HG02678 (cell line): ENCODE measurements around the gene PDS5A.
"Not testable (repeated sequence)": the region's sequence is repeated elsewhere in the genome, so short reads cannot be mapped to it uniquely, and the experiment has no call there.

Experiments used
- ATAC-seq: cut with Tn5 transposase; IDR thresholded peaks from one replicate; pipeline ENCODE4 v1.9.1; 2021; ENCODE audit warnings: mild to moderate bottlenecking, moderate library complexity; ENCODE audit not compliant: unreplicated experiment

PDS5A gene

GRCh38 chr4:39905019-39905418 is 72.7 kb downstream of the PDS5A start:
- ATAC-seq, result not testable (repeated sequence)

DNA sequence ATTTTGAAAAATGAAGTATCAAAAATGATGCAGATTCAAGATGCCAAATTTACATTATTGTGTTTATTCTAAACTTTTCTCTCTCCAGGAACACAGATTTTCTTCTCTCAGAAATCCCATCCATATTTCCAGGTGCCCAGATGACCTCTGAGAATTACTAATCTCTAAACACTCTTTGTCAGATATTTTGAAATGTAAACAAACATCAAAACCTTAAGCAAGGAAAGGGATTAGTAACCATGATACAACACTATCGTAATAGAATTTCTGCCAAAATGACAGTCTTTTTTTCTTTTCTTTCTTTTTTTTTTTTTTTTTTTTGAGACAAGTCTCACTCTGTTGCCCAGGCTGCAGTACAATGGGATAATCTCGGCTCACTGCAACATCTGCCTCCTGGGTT is 76.7 kb downstream of the PDS5A start:
- no peak for ATAC-seq

DNA sequence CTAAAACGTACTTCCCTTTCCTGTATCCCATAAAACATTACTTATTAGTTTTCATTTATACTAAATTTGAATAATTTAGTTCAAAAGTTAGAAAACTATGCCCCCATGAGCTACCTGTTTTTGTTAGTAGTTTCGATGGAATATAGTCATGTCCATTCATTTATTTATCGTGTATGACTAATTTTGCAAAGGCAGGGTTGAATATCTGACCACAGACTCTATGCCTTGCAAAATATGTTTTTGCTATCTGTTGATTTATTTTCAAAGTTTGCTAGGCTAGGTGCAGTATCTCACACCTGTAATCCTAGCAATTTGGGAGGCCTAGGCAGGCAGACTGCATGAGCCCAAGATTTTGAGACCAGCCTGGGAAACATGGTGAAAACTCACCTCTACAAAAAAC is 78.4 kb downstream of the PDS5A start:
- ATAC-seq, result no peak

DNA sequence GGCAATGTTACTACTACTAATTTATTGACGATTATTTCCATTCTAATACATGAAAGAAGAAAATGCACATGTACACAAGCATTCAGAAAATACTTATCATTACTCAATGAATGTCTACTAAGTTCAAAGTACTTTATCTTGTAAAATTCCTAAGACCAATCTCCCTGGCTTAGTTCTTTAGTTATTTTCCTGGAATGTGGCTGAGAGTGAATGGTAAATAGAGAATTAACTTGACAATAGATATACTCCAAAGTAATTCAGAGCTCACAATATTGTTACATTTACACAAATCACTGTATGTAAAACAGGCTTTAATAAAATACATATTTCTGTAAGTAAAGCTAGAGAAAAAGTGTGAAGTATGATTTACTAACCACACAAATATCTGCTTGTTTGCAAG is 79.7 kb downstream of the PDS5A start:
- ATAC-seq, result no peak

DNA sequence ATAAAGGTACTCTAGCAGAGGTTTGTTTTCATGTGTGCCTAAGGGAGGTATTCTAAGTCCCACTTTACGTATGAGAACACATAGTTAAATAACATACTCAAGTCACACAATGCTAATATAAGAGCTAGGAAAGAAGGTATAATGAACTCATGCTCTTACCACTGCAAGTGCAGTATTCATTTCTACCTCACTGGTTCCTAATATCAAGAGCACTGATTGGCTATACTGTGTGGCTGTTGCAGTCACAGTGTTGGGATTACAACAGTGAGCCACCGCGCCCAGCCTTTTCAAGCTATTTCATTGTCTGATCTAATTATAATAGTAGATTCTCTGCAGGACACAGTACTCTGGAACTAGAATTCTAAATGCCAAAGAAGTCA is 84.0 kb downstream of the PDS5A start:
- no peak for ATAC-seq

- no peak for ATAC-seq
Observed at GRCh38 chr4:39892988-39893692, 84.6 kb downstream of the PDS5A start.

- ATAC-seq, result no peak
Observed at GRCh38 chr4:39889226-39889625, 88.5 kb downstream of the PDS5A start.

DNA sequence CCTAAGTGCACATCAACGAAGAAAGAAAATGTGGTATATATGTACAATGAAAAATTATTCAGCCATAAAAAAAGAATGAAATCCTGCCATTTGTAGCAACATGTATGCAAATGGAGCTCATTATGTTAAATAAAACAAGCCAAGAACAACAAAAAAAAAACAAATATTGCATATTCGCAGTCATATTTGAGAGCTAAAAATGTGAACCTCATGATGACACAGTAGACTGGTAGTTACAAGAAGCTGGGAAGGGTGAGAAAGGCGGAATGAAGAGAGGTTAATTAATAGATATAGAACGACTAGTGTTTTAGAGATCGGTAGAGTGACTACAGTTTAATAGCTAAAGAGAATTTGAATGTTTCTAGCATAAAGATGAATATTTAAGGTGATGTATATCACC is 89.2 kb downstream of the PDS5A start:
- no peak for ATAC-seq

- ATAC-seq, result no peak
Observed at GRCh38 chr4:39883646-39884045, 94.1 kb downstream of the PDS5A start.

DNA sequence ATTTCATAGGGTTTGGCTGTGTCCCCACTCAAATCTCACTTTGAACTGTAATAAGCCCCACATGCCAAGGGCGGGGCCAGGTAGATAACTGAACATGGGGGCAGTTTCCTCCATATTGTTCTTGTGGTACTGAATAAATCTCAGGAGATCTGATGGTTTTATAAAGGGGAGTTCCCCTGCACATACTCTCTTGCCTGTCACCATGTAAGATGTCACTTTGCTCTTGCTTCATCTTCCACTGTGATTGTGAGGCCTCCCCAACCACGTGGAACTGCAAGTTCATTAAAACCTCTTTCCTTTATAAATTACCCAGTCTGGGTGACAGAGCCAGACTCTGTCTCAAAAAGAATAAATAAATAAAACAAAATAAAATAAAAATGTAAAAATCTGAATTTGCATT is 95.9 kb downstream of the PDS5A start:
- no peak for ATAC-seq

DNA sequence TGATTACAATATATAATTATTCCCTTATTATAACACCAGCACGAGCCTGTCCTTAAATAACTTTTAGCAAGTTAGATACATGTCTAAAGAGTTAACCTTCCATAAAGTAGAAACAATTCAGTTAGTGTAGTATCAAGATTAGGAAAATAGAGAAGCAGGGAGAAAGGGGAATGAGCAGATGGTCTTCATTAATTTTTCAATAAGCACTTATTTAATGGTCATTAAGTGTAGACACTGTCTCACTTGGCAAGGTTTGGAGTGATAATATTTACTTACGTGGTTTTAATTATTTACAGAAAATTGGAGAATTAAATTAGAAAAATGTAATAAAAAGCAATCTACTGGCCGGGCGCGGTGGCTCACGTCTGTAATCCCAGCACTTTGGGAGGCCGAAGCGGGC is 99.7 kb downstream of the PDS5A start:
- no peak for ATAC-seq

- no peak for ATAC-seq
Observed at GRCh38 chr4:39873823-39874222, 103.9 kb downstream of the PDS5A start.

- no peak for ATAC-seq
Observed at GRCh38 chr4:39865280-39865679, 112.4 kb downstream of the PDS5A start.

- ATAC-seq, result no peak
Observed at GRCh38 chr4:39864391-39864790, 113.3 kb downstream of the PDS5A start.

DNA sequence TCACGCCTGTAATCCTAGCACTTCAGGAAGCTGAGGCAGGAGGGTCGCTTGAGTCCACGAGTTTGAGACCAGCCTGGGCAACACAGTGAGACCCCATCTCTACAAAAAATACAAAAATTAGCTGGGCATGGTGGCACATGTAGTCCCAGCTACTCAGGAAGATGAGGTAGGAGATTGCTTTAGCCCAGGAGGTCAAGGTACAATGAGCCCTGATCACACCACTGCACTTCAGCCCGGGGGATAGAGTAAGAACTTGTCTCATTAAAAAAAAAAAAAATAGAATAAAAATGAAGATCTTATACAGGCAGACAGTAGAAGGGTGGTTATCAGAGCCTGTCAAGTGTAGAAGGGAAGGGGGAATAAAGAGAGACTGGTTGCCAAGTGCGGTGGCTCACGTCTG is 116.9 kb downstream of the PDS5A start:
- no peak for ATAC-seq

GRCh38 chr4:39855909-39856512 is 121.7 kb downstream of the PDS5A start:
- no peak for ATAC-seq

- no peak for ATAC-seq
Observed at GRCh38 chr4:39852636-39853035, 125.1 kb downstream of the PDS5A start.

- no peak for ATAC-seq
Observed at GRCh38 chr4:39850727-39851126, 127.0 kb downstream of the PDS5A start.

GRCh38 chr4:39846705-39847104 is 131.0 kb downstream of the PDS5A start:
- no peak for ATAC-seq

DNA sequence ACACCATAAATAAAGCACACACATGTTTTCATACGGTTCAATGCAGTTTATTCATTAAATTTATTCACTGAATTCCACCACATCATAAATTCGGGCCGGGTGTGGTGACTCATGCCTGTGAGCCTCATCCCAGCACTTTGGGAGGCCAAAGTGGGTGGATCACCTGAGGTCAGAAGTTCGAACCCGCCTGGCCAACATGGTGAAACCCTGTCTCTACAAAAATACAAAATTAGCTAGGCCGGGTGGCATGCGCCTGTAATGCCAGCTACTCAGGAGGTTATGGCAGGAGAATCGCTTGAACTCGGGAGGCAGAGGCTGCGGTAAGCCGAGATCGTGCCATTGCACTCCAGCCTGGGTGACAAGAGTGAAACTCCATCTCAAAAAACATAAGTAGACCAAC is 131.6 kb downstream of the PDS5A start:
- ATAC-seq, result no peak

GRCh38 chr4:39841894-39842293 is 135.8 kb downstream of the PDS5A start:
- ATAC-seq, result no peak

DNA sequence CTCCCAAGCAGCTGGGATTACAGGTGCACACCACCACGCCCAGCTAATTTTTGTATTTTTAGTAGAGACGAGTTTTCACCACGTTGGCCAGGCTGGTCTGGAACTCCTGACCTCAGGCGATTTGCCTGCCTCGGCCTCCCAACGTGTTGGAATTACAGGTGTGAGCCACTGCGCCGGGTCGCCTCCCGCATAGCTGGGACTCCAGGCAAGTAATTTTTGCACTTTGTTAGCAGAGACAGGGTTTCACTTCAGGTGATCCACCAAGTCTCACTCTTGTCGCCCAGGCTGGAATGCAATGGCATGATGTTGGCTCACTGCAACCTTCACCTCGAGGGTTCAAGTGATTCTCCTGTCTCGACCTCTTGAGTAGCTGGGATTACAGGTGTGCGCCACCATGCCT is 137.2 kb downstream of the PDS5A start:
- ATAC-seq, result not testable (repeated sequence)

DNA sequence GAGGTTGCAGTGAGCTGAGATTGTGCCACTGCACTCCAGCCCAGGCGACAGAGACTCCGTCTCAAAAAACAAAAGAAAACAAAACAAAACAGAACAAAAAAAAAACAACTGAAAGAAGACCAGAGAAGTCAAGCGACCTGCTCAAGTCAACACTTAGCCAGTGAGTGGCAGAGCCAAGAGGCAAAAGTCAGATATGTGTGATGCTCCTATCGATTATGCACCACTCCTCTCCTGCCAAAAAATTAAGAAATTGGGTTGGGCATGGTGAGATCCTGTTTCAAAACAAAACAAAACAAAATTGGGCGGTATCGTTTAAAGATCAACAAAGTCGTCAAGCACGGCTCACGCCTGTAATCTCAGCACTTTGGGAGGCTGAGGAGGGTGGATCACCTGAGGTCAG is 137.7 kb downstream of the PDS5A start:
- ATAC-seq, result no peak
